Gastroesophageal sphincter (tissue), 3 donors: ENCODE results near the gene KRTAP10-1.

ENCODE experiments used
- POLR2A ChIP-seq, 2 donors: fragments of 450-650 bp; IDR thresholded peaks; one replicate each; pipeline ENCODE4 v1.6.1; 2017; ENCODE audit warnings: antibody characterized with exemption in 2 of 2, mild to moderate bottlenecking in 2 of 2, moderate library complexity in 1 of 2
- TF ChIP-seq, protein P1 (sequence below), 4 experiments: fragments of 200-600 bp in 2 of 4; fragments of 450-650 bp in 2 of 4; sonication (generic) in 1 of 4; IDR thresholded peaks; one replicate each; pipeline ENCODE4 v1.5.1; 2017 to 2019; ENCODE audit warnings: antibody characterized with exemption in 4 of 4, mild to moderate bottlenecking in 2 of 4, moderate library complexity in 2 of 4

DNA sequence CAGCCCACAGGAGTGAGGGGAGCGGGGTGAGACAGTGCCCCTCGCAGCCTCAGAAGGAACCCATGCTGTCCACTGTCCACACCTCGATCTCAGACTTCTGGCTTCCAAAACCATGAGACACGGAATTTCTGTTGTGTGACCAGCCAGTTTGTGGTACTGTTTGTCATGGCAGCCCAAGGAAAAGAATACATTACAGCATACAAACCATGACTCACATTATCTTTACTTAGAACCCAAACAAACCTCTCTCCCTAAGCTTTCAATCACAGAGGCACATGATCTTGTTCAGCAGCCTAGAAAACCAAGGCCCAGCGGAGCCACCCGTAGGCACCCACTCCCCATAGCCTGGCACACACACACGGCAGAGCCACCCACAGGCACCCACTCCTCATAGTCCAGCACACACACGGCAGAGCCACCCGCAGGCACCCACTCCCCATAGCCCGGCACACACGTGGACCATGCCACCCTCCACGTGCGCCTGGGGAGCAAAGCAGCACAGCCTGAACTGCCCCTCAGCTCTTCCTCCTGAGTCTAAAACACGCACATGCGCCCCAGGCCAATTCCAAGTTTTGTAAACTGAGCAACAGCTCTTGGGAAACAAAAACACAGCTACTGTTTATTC is 33.1 kb upstream of the KRTAP10-1 start:
- TF ChIP-seq, protein P1, sequence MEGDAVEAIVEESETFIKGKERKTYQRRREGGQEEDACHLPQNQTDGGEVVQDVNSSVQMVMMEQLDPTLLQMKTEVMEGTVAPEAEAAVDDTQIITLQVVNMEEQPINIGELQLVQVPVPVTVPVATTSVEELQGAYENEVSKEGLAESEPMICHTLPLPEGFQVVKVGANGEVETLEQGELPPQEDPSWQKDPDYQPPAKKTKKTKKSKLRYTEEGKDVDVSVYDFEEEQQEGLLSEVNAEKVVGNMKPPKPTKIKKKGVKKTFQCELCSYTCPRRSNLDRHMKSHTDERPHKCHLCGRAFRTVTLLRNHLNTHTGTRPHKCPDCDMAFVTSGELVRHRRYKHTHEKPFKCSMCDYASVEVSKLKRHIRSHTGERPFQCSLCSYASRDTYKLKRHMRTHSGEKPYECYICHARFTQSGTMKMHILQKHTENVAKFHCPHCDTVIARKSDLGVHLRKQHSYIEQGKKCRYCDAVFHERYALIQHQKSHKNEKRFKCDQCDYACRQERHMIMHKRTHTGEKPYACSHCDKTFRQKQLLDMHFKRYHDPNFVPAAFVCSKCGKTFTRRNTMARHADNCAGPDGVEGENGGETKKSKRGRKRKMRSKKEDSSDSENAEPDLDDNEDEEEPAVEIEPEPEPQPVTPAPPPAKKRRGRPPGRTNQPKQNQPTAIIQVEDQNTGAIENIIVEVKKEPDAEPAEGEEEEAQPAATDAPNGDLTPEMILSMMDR (IDR thresholded peaks at IDR 0.05) = no peak
- no peak for TF ChIP-seq POLR2A (IDR thresholded peaks at IDR 0.05)
